Measurements from ENCODE around the gene PKNOX2. TPM values are rescaled to one million over a fixed set of nuclear protein-coding genes. Genes with fewer than 3 reads are reported as not detected.

The PKNOX2 gene
- total and polyA plus RNA-seq, 9 of the 15 experiments (the other 6 are each of a cell fraction or from before 2014, with no cell fraction given), result not detected

DNA sequence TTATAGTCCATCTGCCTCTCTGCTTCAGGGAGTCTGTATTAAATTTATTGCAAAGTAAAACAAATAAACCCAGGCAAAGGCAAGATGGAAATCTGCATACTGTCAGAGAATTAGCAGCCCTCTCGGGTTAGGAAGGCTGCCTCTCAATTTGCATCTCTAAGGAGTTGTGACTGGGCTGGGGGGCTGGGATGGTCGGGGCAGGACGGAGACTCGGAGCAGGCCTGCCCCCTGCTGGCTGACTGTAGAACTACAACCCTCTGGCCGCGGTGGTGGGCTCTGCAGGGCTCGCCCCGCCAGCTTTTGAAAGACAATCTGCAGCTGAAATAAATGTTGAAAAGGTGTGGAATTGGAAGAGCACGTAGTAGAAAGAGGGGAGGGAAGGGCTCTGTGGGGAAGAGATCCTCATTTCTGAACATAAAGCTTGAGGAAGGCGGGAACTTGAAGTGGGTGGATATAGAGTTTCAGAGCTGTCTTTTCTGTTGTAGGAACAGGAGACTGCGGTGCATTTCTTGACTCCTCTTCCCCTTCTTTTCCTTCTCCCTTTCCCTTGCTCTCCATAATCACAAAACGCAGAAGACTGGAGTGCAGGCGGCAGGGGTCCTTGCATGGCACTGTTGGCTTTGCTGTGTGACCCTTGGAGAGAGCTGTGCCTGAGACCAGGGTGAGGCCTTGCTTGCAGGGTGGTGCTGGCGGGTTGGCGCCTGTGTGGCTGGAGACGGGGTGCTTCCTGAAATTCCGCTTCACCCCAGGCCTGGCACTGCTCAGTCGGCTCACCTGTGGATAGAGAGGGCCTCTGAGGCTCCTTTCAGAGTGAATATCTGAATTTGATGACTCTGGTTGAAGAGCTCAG is 22.6 kb upstream of the PKNOX2 start (continued):
- TF ChIP-seq, protein P1, sequence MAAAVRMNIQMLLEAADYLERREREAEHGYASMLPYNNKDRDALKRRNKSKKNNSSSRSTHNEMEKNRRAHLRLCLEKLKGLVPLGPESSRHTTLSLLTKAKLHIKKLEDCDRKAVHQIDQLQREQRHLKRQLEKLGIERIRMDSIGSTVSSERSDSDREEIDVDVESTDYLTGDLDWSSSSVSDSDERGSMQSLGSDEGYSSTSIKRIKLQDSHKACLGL (CRISPR knock-in tag; IDR thresholded peaks at IDR 0.05; ENCODE audit: borderline replicate concordance, poor library complexity, severe bottlenecking), result no peak
- TF ChIP-seq, protein P2, sequence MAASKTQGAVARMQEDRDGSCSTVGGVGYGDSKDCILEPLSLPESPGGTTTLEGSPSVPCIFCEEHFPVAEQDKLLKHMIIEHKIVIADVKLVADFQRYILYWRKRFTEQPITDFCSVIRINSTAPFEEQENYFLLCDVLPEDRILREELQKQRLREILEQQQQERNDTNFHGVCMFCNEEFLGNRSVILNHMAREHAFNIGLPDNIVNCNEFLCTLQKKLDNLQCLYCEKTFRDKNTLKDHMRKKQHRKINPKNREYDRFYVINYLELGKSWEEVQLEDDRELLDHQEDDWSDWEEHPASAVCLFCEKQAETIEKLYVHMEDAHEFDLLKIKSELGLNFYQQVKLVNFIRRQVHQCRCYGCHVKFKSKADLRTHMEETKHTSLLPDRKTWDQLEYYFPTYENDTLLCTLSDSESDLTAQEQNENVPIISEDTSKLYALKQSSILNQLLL (CRISPR knock-in tag; IDR thresholded peaks at IDR 0.05; ENCODE audit: borderline replicate concordance), result no peak
- TF ChIP-seq RBM14 (IDR thresholded peaks at IDR 0.05; ENCODE audit: borderline replicate concordance, insufficient read depth, low read depth, low read length) (no peak), JUN (IDR thresholded peaks at IDR 0.05; ENCODE audit: borderline replicate concordance, low read depth, low read length) (no peak), JUN (CRISPR knock-in tag; IDR thresholded peaks at IDR 0.05; ENCODE audit: borderline replicate concordance) (no peak), ARID2 (IDR thresholded peaks at IDR 0.05) (peak; percentile 66; the same call in 1 of the 2 replicates), CREBBP (IDR thresholded peaks at IDR 0.05; ENCODE audit: low read depth, low read length) (no peak), CCNT2 (IDR thresholded peaks at IDR 0.05; ENCODE audit: borderline replicate concordance, extremely low read depth, insufficient read length, low read depth, low read length) (no peak), ASH1L (IDR thresholded peaks at IDR 0.05; ENCODE audit: borderline replicate concordance, low read depth, partially characterized antibody) (no peak), MCM2 (IDR thresholded peaks at IDR 0.05; ENCODE audit: low read depth) (no peak), MAZ (CRISPR knock-in tag; conservative IDR thresholded peaks at IDR 0.05 in 1 of 2, IDR thresholded peaks at IDR 0.05 in 1 of 2) (0 out of 4 replicates have a peak, but pooled peaks of 1 of the 2 experiments have one; percentile 41), ZNF586 (CRISPR knock-in tag; conservative IDR thresholded peaks at IDR 0.05) (no peak), ZZZ3 (IDR thresholded peaks at IDR 0.05) (no peak), RB1 (IDR thresholded peaks at IDR 0.05; ENCODE audit: low read depth) (0 out of 2 replicates have a peak, but pooled peaks have one; percentile 49), NFIX (CRISPR knock-in tag; IDR thresholded peaks at IDR 0.05; ENCODE audit: low read depth) (no peak), CHD4 (IDR thresholded peaks at IDR 0.05; ENCODE audit: insufficient read depth, insufficient replicate concordance, low read depth, low read length, poor library complexity, severe bottlenecking) (no peak), ZBTB7A (IDR thresholded peaks at IDR 0.05; ENCODE audit: borderline replicate concordance, control insufficient read depth, low read depth, low read length) (peak; percentile 56; the same call in 1 of the 2 replicates), ZNF263 (CRISPR knock-in tag; IDR thresholded peaks at IDR 0.05; ENCODE audit: borderline replicate concordance) (no peak), FUS (optimal IDR thresholded peaks at IDR 0.05; ENCODE audit: low read depth, low read length) (no peak), POLR3G (IDR thresholded peaks at IDR 0.05; ENCODE audit: extremely low read depth, insufficient read length, insufficient replicate concordance) (no peak), HNRNPK (IDR thresholded peaks at IDR 0.05; ENCODE audit: low read depth, low read length, poor library complexity, severe bottlenecking) (no peak), SOX6 (IDR thresholded peaks at IDR 0.05) (no peak), KDM4B (IDR thresholded peaks at IDR 0.05; ENCODE audit: borderline replicate concordance in 2 of 2, low read depth in 1 of 2) (no peak)
- TF ChIP-seq, protein P3, sequence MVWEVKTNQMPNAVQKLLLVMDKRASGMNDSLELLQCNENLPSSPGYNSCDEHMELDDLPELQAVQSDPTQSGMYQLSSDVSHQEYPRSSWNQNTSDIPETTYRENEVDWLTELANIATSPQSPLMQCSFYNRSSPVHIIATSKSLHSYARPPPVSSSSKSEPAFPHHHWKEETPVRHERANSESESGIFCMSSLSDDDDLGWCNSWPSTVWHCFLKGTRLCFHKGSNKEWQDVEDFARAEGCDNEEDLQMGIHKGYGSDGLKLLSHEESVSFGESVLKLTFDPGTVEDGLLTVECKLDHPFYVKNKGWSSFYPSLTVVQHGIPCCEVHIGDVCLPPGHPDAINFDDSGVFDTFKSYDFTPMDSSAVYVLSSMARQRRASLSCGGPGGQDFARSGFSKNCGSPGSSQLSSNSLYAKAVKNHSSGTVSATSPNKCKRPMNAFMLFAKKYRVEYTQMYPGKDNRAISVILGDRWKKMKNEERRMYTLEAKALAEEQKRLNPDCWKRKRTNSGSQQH (CRISPR knock-in tag; IDR thresholded peaks at IDR 0.05), result no peak
